SK-N-SH (cell line): ENCODE measurements around the gene TMEM41A. TPM values are rescaled to one million over a fixed set of nuclear protein-coding genes. Genes with fewer than 3 reads are reported as not detected.

Source experiments
- CTCF ChIA-PET: fragments of 300-600, 350-600 bp; formaldehyde crosslinking; extraction: SDS; loops from one replicate; lab custom pipeline; 2021; lab: Yijun Ruan, JAX
- POLR2A ChIA-PET: fragments of 350-600 bp; sonication (Branson Sonifier 250); formaldehyde crosslinking; extraction: SDS; loops from one replicate; lab custom pipeline; 2020; ENCODE audit warnings: antibody characterized with exemption, inconsistent platforms; lab: Yijun Ruan, JAX
- DNase-seq: peaks from one replicate; pipeline ENCODE4 v3.0.0; 2012
- H2AFZ ChIP-seq: fragments of 200-600 bp; sonication (generic); 2 replicates; pipeline ENCODE4 v1.8.1; 2016; ENCODE audit warnings: antibody characterized with exemption, mild to moderate bottlenecking, low read depth
- H3F3A ChIP-seq: fragments of 200-600 bp; sonication (generic); replicated peaks from 2 replicates; pipeline ENCODE3; 2016; ENCODE audit warnings: antibody characterized with exemption, mild to moderate bottlenecking; ENCODE audit not compliant: insufficient read depth
- H3K27ac ChIP-seq, 2 experiments: fragments of 200-500 bp in 1 of 2; fragments of 200-600 bp in 1 of 2; sonication (Bioruptor generic) in 1 of 2; sonication (generic), shearing (Covaris generic) in 1 of 2; 2 replicates each; pipeline versions ENCODE4 v1.5.1 to v1.6.1; 2014 to 2016; ENCODE audit warnings: low read depth in 2 of 2, inconsistent platforms in 1 of 2, low read length in 1 of 2, mild to moderate bottlenecking in 1 of 2, mixed read lengths in 1 of 2
- H3K27me3 ChIP-seq: fragments of 200-600 bp; sonication (generic), shearing (Covaris generic); 2 replicates; pipeline ENCODE4 v1.6.1; 2016; ENCODE audit warnings: mixed run types; ENCODE audit not compliant: insufficient read depth
- H3K36me3 ChIP-seq, 2 experiments: fragments of 200-500 bp in 1 of 2; fragments of 200-600 bp in 1 of 2; sonication (Bioruptor generic) in 1 of 2; sonication (generic) in 1 of 2; replicated peaks in 1 of 2; 2 replicates each; pipeline versions ENCODE3 to v1.5.1; 2014 to 2016; ENCODE audit warnings: low read length in 1 of 2, mild to moderate bottlenecking in 1 of 2; ENCODE audit not compliant: insufficient read depth in 2 of 2, control insufficient read depth in 1 of 2
- H3K4me1 ChIP-seq, 2 experiments: fragments of 200-500 bp in 1 of 2; fragments of 200-600 bp in 1 of 2; sonication (Bioruptor generic) in 1 of 2; sonication (generic), shearing (Covaris generic) in 1 of 2; 2 replicates each; pipeline versions ENCODE4 v1.5.1 to v1.6.1; 2014 to 2016; ENCODE audit warnings: low read depth in 1 of 2, low read length in 1 of 2, mixed run types in 1 of 2; ENCODE audit not compliant: insufficient read depth in 2 of 2, control insufficient read depth in 1 of 2
- H3K4me2 ChIP-seq: fragments of 200-600 bp; sonication (generic), shearing (Covaris generic); 2 replicates; pipeline ENCODE4 v1.6.1; 2017; ENCODE audit warnings: mixed run types
- H3K4me3 ChIP-seq, 2 experiments: fragments of 200-500 bp in 1 of 2; fragments of 200-600 bp in 1 of 2; sonication (Bioruptor generic) in 1 of 2; sonication (generic), shearing (Covaris generic) in 1 of 2; 2 replicates each; pipeline versions ENCODE4 v1.5.1 to v1.8.1; 2014 to 2016; ENCODE audit warnings: low read depth in 2 of 2, inconsistent platforms in 1 of 2, low read length in 1 of 2, mild to moderate bottlenecking in 1 of 2, mixed read lengths in 1 of 2, moderate library complexity in 1 of 2
- H3K79me2 ChIP-seq: fragments of 200-600 bp; sonication (generic); 2 replicates; pipeline ENCODE4 v1.8.1; 2017; ENCODE audit warnings: mild to moderate bottlenecking; ENCODE audit not compliant: insufficient read depth
- H3K9ac ChIP-seq: fragments of 200-600 bp; sonication (generic); 2 replicates; pipeline ENCODE4 v1.6.1; 2017; ENCODE audit warnings: mixed run types
- H3K9me2 ChIP-seq: fragments of 200-600 bp; sonication (generic); 2 replicates; pipeline ENCODE4 v1.6.1; 2017; ENCODE audit warnings: mixed run types
- H3K9me3 ChIP-seq: fragments of 200-600 bp; sonication (generic); 2 replicates; pipeline ENCODE4 v1.6.1; 2017; ENCODE audit warnings: mixed run types, mild to moderate bottlenecking, moderate library complexity
- H4K20me1 ChIP-seq: fragments of 200-600 bp; sonication (generic); 2 replicates; pipeline ENCODE4 v1.6.1; 2017; ENCODE audit warnings: mild to moderate bottlenecking, mixed run types; ENCODE audit not compliant: insufficient read depth
- CTCF ChIP-seq: fragments of 200-600 bp; sonication (generic); IDR thresholded peaks from 2 replicates; pipeline ENCODE4 v1.6.1; 2017; ENCODE audit warnings: antibody characterized with exemption, mild to moderate bottlenecking, moderate library complexity
- EZH2phosphoT487 ChIP-seq: fragments of 200-600 bp; sonication (generic); IDR thresholded peaks from 2 replicates; pipeline ENCODE4 v1.6.1; 2017; ENCODE audit warnings: low read depth, mixed run types, mild to moderate bottlenecking, antibody characterized with exemption, moderate library complexity, borderline replicate concordance
- FOSL2 ChIP-seq: IDR thresholded peaks from 2 replicates; pipeline ENCODE4 v1.4.0; 2012; ENCODE audit warnings: low read depth, mild to moderate bottlenecking, moderate library complexity, borderline replicate concordance
- FOXM1 ChIP-seq: IDR thresholded peaks from 2 replicates; pipeline ENCODE4 v1.4.0; 2012; ENCODE audit warnings: low read depth, mild to moderate bottlenecking
- JUND ChIP-seq: IDR thresholded peaks from 2 replicates; pipeline ENCODE4 v1.4.0; 2012
- MAX ChIP-seq: IDR thresholded peaks from 2 replicates; pipeline ENCODE4 v1.4.0; 2012; ENCODE audit warnings: low read depth
- MEF2A ChIP-seq: IDR thresholded peaks from 2 replicates; pipeline ENCODE4 v1.4.0; 2012; ENCODE audit warnings: low read depth, borderline replicate concordance
- MXI1 ChIP-seq: IDR thresholded peaks from 2 replicates; pipeline ENCODE4 v1.6.1; 2012; ENCODE audit warnings: mild to moderate bottlenecking, low read depth, low read length, improper control_type of control experiment
- NFIC ChIP-seq: IDR thresholded peaks from 2 replicates; pipeline ENCODE4 v1.4.0; 2012; ENCODE audit warnings: borderline replicate concordance
- NRF1 ChIP-seq: IDR thresholded peaks from 2 replicates; pipeline ENCODE4 v1.6.1; 2012; ENCODE audit warnings: low read depth, mild to moderate bottlenecking, low read length
- PBX3 ChIP-seq: IDR thresholded peaks from 2 replicates; pipeline ENCODE4; 2012
- POLR2AphosphoS5 ChIP-seq: IDR thresholded peaks from 2 replicates; pipeline ENCODE4 v1.6.1; 2012; ENCODE audit warnings: low read depth, low read length
- REST ChIP-seq: IDR thresholded peaks from 2 replicates; pipeline ENCODE4 v1.6.1; 2012; ENCODE audit warnings: mild to moderate bottlenecking, low read depth, low read length, moderate library complexity
- TAF1 ChIP-seq: IDR thresholded peaks from 2 replicates; pipeline ENCODE4 v1.6.1; 2012; ENCODE audit warnings: low read depth, mild to moderate bottlenecking, low read length, moderate library complexity, borderline replicate concordance
- TEAD4 ChIP-seq: IDR thresholded peaks from 2 replicates; pipeline ENCODE4 v1.4.0; 2012; ENCODE audit warnings: mild to moderate bottlenecking, borderline replicate concordance; ENCODE audit not compliant: insufficient read depth
- YY1 ChIP-seq: IDR thresholded peaks from 2 replicates; pipeline ENCODE4 v1.4.0; 2012; ENCODE audit warnings: low read depth, mild to moderate bottlenecking
- WGBS: methylation state at CpG from one replicate; pipeline ENCODE4 v1.1.6; 2017; ENCODE audit warnings: low lambda C conversion rate; 5-methylcytosine and 5-hydroxymethylcytosine counted together
- polyA plus RNA-seq, 3 experiments: library from polyadenylated mRNA; depleted of rRNA; stranded (reverse); fragments of >200 nt; gene quantifications; 2 replicates each; pipeline ENCODE4 v1.2.3, GENCODE V29; 2012

Gene TMEM41A
- polyA plus RNA-seq, 1 of the 3 experiments (the other 2 are of a cell fraction), result 9.4 TPM

- H3K79me2 ChIP-seq, result no peaks in the 10 kb centered on the region
- H3K9me2 ChIP-seq, result no peaks in the 10 kb centered on the region
- POLR2A ChIA-PET, result no interaction called here
- TF ChIP-seq POLR2AphosphoS5 (no peak), NFIC (no peak), REST (no peak), PBX3 (no peak), JUND (no peak), NRF1 (no peak), MEF2A (no peak), EZH2phosphoT487 (no peak), MAX (no peak), MXI1 (no peak), FOSL2 (no peak), FOXM1 (no peak), YY1 (no peak), TAF1 (no peak), TEAD4 (no peak), CTCF (no peak)
- TF ChIP-seq, all 33 proteins: peak for 0
- Histone ChIP-seq H3K36me3 (no peaks in the 10 kb centered on the region), H4K20me1 (no peaks in the 10 kb centered on the region), H3F3A (no peaks in the 10 kb centered on the region), H3K9ac (no peak overlapping the region), H3K27me3 (no peaks in the 10 kb centered on the region), H3K27ac (no peak overlapping the region), H3K9me3 (no peaks in the 10 kb centered on the region), H2AFZ (no peak overlapping the region), H3K4me2 (no peak overlapping the region), H3K4me3 (no peak overlapping the region), H3K4me1 (no peaks in the 10 kb centered on the region)
- no peak for DNase-seq
- CTCF ChIA-PET, result no interaction called here
- WGBS, result 48% methylated on average over 4 of the region's 4 CpGs
Measured at GRCh38 chr3:185511711-185512110, 12.9 kb upstream of the TMEM41A start.
